Effector CD8-positive, alpha-beta T cell (primary cell): Measurements from ENCODE around the gene CEACAM21.

Experiments used
- DNase-seq: peaks from one replicate; lab custom pipeline; 2025; lab: John Stamatoyannopoulos, UW

CEACAM21 gene

GRCh38 chr19:41584931-41585330 lies 9.0 kb downstream of the CEACAM21 start:
- DNase-seq, result no peak

GRCh38 chr19:41586064-41586463 lies 10.1 kb downstream of the CEACAM21 start:
- DNase-seq, result no peak

GRCh38 chr19:41587101-41587837 lies 11.3 kb downstream of the CEACAM21 start:
- DNase-seq, result no peak

GRCh38 chr19:41587838-41588210 lies 11.9 kb downstream of the CEACAM21 start:
- DNase-seq, result no peak

GRCh38 chr19:41588497-41589209 lies 12.7 kb downstream of the CEACAM21 start:
- no peak for DNase-seq

GRCh38 chr19:41589371-41589770 lies 13.4 kb downstream of the CEACAM21 start:
- no peak for DNase-seq

GRCh38 chr19:41590936-41591335 lies 15.0 kb downstream of the CEACAM21 start:
- DNase-seq, result no peak

- no peak for DNase-seq
Observed at GRCh38 chr19:41591951-41592562, 16.1 kb downstream of the CEACAM21 start.

GRCh38 chr19:41595258-41595889 lies 19.4 kb downstream of the CEACAM21 start:
- DNase-seq, result peak; percentile 32

- no peak for DNase-seq
Observed at GRCh38 chr19:41595890-41596280, 19.9 kb downstream of the CEACAM21 start.

GRCh38 chr19:41597600-41598041 lies 21.7 kb downstream of the CEACAM21 start:
- peak; percentile 65 for DNase-seq

- DNase-seq, result no peak
Observed at GRCh38 chr19:41599175-41599966, 23.4 kb downstream of the CEACAM21 start.

- DNase-seq, result no peak
Observed at GRCh38 chr19:41601771-41602170, 25.8 kb downstream of the CEACAM21 start.

GRCh38 chr19:41604831-41605230 lies 28.9 kb downstream of the CEACAM21 start:
- no peak for DNase-seq

GRCh38 chr19:41606215-41606837 lies 30.4 kb downstream of the CEACAM21 start:
- DNase-seq, result no peak

- DNase-seq, result no peak
Observed at GRCh38 chr19:41607668-41608067, 31.7 kb downstream of the CEACAM21 start.

GRCh38 chr19:41610789-41611188 lies 34.8 kb downstream of the CEACAM21 start:
- DNase-seq, result no peak

GRCh38 chr19:41612483-41612882 lies 36.5 kb downstream of the CEACAM21 start:
- no peak for DNase-seq

- no peak for DNase-seq
Observed at GRCh38 chr19:41615207-41615606, 39.2 kb downstream of the CEACAM21 start.

- no peak for DNase-seq
Observed at GRCh38 chr19:41616792-41617621, 41.0 kb downstream of the CEACAM21 start.
